GM12878 (cell line): ENCODE data around the gene ZNG1F. TPM values are rescaled to one million over a fixed set of nuclear protein-coding genes. Genes with fewer than 3 reads are reported as not detected.
"Not testable (repeated sequence)": the region's sequence is repeated elsewhere in the genome, so short reads cannot be mapped to it uniquely, and the experiment has no call there.

Experiments
- ATAC-seq: fragments of 200-7000 bp; cut with Tn5 transposase; 3 replicates; pipeline ENCODE4 v1.9.1; 2020; ENCODE audit warnings: mild to moderate bottlenecking, moderate library complexity
- BruUV-seq: library from RNA; stranded (reverse); fragments of 400-500 nt; replicated peaks from 2 replicates; lab custom pipeline; 2021; lab: Mats Ljungman, UMichigan
- CTCF ChIA-PET: fragments of 300-600 bp; sonication (Branson Sonifier 250); formaldehyde crosslinking; extraction: SDS; loops from one replicate; lab custom pipeline; 2021; ENCODE audit warnings: inconsistent platforms; lab: Yijun Ruan, JAX
- POLR2A ChIA-PET: fragments of 350-600 bp; formaldehyde crosslinking; extraction: SDS; loops from one replicate; lab custom pipeline; 2021; ENCODE audit warnings: inconsistent platforms; lab: Charles Lee
- RAD21 ChIA-PET: fragments of 300-600 bp; sonication (Branson Sonifier 250); formaldehyde crosslinking; loops from one replicate; lab custom pipeline; 2023; ENCODE audit warnings: antibody characterized with exemption; ENCODE audit not compliant: unreplicated experiment; lab: Charles Lee
- SMC1A ChIA-PET: fragments of 300-600 bp; sonication (Branson Sonifier 250); formaldehyde crosslinking; loops from one replicate; lab custom pipeline; 2023; ENCODE audit not compliant: unreplicated experiment, uncharacterized antibody; lab: Charles Lee
- DNase-seq: peaks from one replicate; pipeline ENCODE4 v3.0.0-alpha.2; 2011; ENCODE audit warnings: low read depth, low spot score
- FAIRE-seq: peaks from 3 replicates; lab custom pipeline; 2011; peaks lifted over from hg19 to GRCh38; lab: Jason Lieb, UNC
- H2AFZ ChIP-seq: 2 replicates; pipeline ENCODE4 v1.6.0; 2011; ENCODE audit warnings: low read depth, low read length, control low read depth; ENCODE audit not compliant: control insufficient read depth
- H3K27ac ChIP-seq: 2 replicates; pipeline ENCODE4 v1.5.1; 2011; ENCODE audit warnings: control low read depth; ENCODE audit not compliant: control insufficient read depth, insufficient read depth
- H3K27me3 ChIP-seq, 2 experiments: replicated peaks in 1 of 2; 2 replicates each; pipeline versions ENCODE4 v1.6.0 to v1.6.1; 2011; ENCODE audit warnings: low read length in 1 of 2; ENCODE audit not compliant: control insufficient read depth in 2 of 2, insufficient read depth in 2 of 2
- H3K36me3 ChIP-seq, 2 experiments: 2 replicates each; pipeline ENCODE4 v1.5.1; 2011; ENCODE audit warnings: low read length in 1 of 2; ENCODE audit not compliant: control insufficient read depth in 2 of 2, insufficient read depth in 2 of 2
- H3K4me1 ChIP-seq: 2 replicates; pipeline ENCODE4 v1.6.1; 2011; ENCODE audit warnings: mild to moderate bottlenecking, low read length, moderate library complexity, mixed read lengths; ENCODE audit not compliant: control insufficient read depth, insufficient read depth
- H3K4me2 ChIP-seq: 2 replicates; pipeline ENCODE4 v1.6.0; 2011; ENCODE audit warnings: control low read depth; ENCODE audit not compliant: control insufficient read depth, insufficient read depth
- H3K4me3 ChIP-seq: fragments of 200-600 bp; sonication (generic); 2 replicates; pipeline ENCODE4 v1.5.1; 2016
- H3K79me2 ChIP-seq: 2 replicates; pipeline ENCODE4 v1.6.0; 2011; ENCODE audit warnings: low read length; ENCODE audit not compliant: control insufficient read depth, insufficient read depth
- H3K9ac ChIP-seq: 2 replicates; pipeline ENCODE4 v1.8.0; 2011; ENCODE audit warnings: low read length, control low read depth, mixed read lengths; ENCODE audit not compliant: control insufficient read depth, insufficient read depth
- H3K9me3 ChIP-seq: replicated peaks from 3 replicates; pipeline ENCODE4 v1.5.1; 2011; ENCODE audit warnings: mild to moderate bottlenecking, low read length; ENCODE audit not compliant: control insufficient read depth, insufficient read depth
- H4K20me1 ChIP-seq: 2 replicates; pipeline ENCODE4 v1.6.0; 2011; ENCODE audit not compliant: control insufficient read depth, insufficient read depth
- WGBS: methylation state at CpG from one replicate; pipeline ENCODE4 v1.1.6; 2016; ENCODE audit warnings: low lambda C conversion rate; ENCODE audit not compliant: insufficient replicate concordance, insufficient coverage; ENCODE audit errors: missing lambda C conversion rate; 5-methylcytosine and 5-hydroxymethylcytosine counted together
- in situ Hi-C: fragments of 300-500 bp; cut with MboI; formaldehyde crosslinking; loops from 9 replicates; pipeline ENCODE4 v1.14.3; 2018; ENCODE audit warnings: mixed read lengths
- intact Hi-C: fragments of 100-400 bp; cut with micrococcal nuclease; formaldehyde crosslinking; loops from one replicate; pipeline ENCODE4 v1.14.2; 2022; ENCODE audit not compliant: unreplicated experiment
- polyA plus RNA-seq, 11 experiments: library from polyadenylated mRNA; depleted of rRNA in 4 of 11; unstranded in 6 of 11; stranded (reverse) in 5 of 11; fragments of >200 nt; fragmentation: Nextera tagmentation in 4 of 11; fragmentation: Illumina TruSeq in 1 of 11; extraction: Ambion mirVana in 4 of 11; extraction: Trizol in 1 of 11; gene quantifications; 1 replicate in 1 of 11; 2 replicates in 10 of 11; pipeline versions ENCODE4 v1.2.1 to v1.2.3, GENCODE V29; 2011 to 2016; ENCODE audit warnings: inconsistent platforms in 2 of 11, missing spikeins in 2 of 11, low read depth in 1 of 11
- total RNA-seq, 4 experiments: library from RNA; depleted of rRNA in 3 of 4; stranded (reverse); fragments of >200 nt in 3 of 4; fragmentation: Illumina TruSeq in 1 of 4; extraction: Trizol in 1 of 4; gene quantifications; 2 replicates each; pipeline versions ENCODE4 v1.2.1 to v1.2.3, GENCODE V29; 2013 to 2021

Gene ZNG1F
- total and polyA plus RNA-seq, 10 of the 15 experiments (the other 5 are each of a cell fraction or from before 2014, with no cell fraction given): 11.7 to 34.6 (median 17.2) TPM

GRCh38 chr9:41111414-41111813, 77.7 kb downstream of the ZNG1F start:
- H2AFZ ChIP-seq, H3K4me2 ChIP-seq, ATAC-seq, H3K4me3 ChIP-seq, H4K20me1 ChIP-seq, in situ Hi-C loops, CTCF ChIA-PET, intact Hi-C loops, SMC1A ChIA-PET, H3K27me3 ChIP-seq, H3K27ac ChIP-seq, POLR2A ChIA-PET, BruUV-seq, H3K9me3 ChIP-seq, H3K4me1 ChIP-seq, H3K9ac ChIP-seq, H3K79me2 ChIP-seq, DNase-seq, H3K36me3 ChIP-seq, RAD21 ChIA-PET, FAIRE-seq: not testable (repeated sequence)
- 75% methylated on average over 11 of the region's 12 CpGs for WGBS

GRCh38 chr9:41110913-41111312, 78.2 kb downstream of the ZNG1F start:
- RAD21 ChIA-PET, H3K9ac ChIP-seq, H3K36me3 ChIP-seq, H2AFZ ChIP-seq, H3K27ac ChIP-seq, in situ Hi-C loops, H3K27me3 ChIP-seq, BruUV-seq, H3K4me1 ChIP-seq, H3K4me2 ChIP-seq, SMC1A ChIA-PET, CTCF ChIA-PET, H4K20me1 ChIP-seq, FAIRE-seq, ATAC-seq, H3K79me2 ChIP-seq, H3K4me3 ChIP-seq, intact Hi-C loops, DNase-seq, POLR2A ChIA-PET, H3K9me3 ChIP-seq: not testable (repeated sequence)
- WGBS: 72% methylated on average over 5 of the region's 10 CpGs

- H3K36me3 ChIP-seq, H3K9me3 ChIP-seq, CTCF ChIA-PET, H3K4me3 ChIP-seq, H3K27ac ChIP-seq, DNase-seq, BruUV-seq, H3K9ac ChIP-seq, H3K4me2 ChIP-seq, POLR2A ChIA-PET, H2AFZ ChIP-seq, H3K79me2 ChIP-seq, SMC1A ChIA-PET, ATAC-seq, RAD21 ChIA-PET, H3K4me1 ChIP-seq, FAIRE-seq, in situ Hi-C loops, H3K27me3 ChIP-seq, H4K20me1 ChIP-seq, intact Hi-C loops: not testable (repeated sequence)
- WGBS: 56% methylated on average over 6 of the region's 13 CpGs
Observed at GRCh38 chr9:41109253-41109652, 79.9 kb downstream of the ZNG1F start.

- H3K4me3 ChIP-seq, H3K36me3 ChIP-seq, H3K79me2 ChIP-seq, FAIRE-seq, BruUV-seq, DNase-seq, RAD21 ChIA-PET, H4K20me1 ChIP-seq, H3K4me1 ChIP-seq, SMC1A ChIA-PET, ATAC-seq, H3K27me3 ChIP-seq, intact Hi-C loops, H3K27ac ChIP-seq, H3K9me3 ChIP-seq, POLR2A ChIA-PET, H2AFZ ChIP-seq, CTCF ChIA-PET, in situ Hi-C loops, H3K9ac ChIP-seq, H3K4me2 ChIP-seq: not testable (repeated sequence)
- 28% methylated on average over 10 of the region's 22 CpGs for WGBS
Observed at GRCh38 chr9:41108816-41109215, 80.3 kb downstream of the ZNG1F start.
